Thoracic aorta (tissue), 2 donors: ENCODE measurements around the gene CYP27C1. TPM values are rescaled to one million over a fixed set of nuclear protein-coding genes. Genes with fewer than 3 reads are reported as not detected.

Source experiments
- ATAC-seq: fragments of 150-250 bp; one replicate; pipeline ENCODE4 v1.8.0; 2017; ENCODE audit warnings: low read depth; ENCODE audit not compliant: insufficient number of reproducible peaks, low FRiP score
- DNase-seq: peaks from one replicate; pipeline ENCODE4 v3.0.0-alpha.2; 2020; ENCODE audit warnings: low spot score
- H3K27ac ChIP-seq, 2 donors: fragments of 200-600 bp; sonication (generic); 1 replicate in 1 of 2; 2 replicates in 1 of 2; pipeline ENCODE4 v1.5.1; 2016; ENCODE audit warnings: mild to moderate bottlenecking in 2 of 2, moderate library complexity in 2 of 2
- H3K27me3 ChIP-seq: fragments of 200-600 bp; sonication (generic); replicated peaks from 2 replicates; pipeline ENCODE4 v1.6.0; 2016; ENCODE audit warnings: mild to moderate bottlenecking; ENCODE audit not compliant: insufficient read depth
- H3K36me3 ChIP-seq: fragments of 200-600 bp; sonication (generic); one replicate; pipeline ENCODE4 v1.5.1; 2016
- H3K4me1 ChIP-seq, 2 donors: fragments of 200-600 bp; sonication (generic); 1 replicate in 1 of 2; 2 replicates in 1 of 2; pipeline versions ENCODE4 v1.5.1 to v1.6.0; 2016; ENCODE audit warnings: low read depth in 2 of 2, mild to moderate bottlenecking in 1 of 2; ENCODE audit not compliant: control insufficient read depth in 1 of 2
- H3K4me3 ChIP-seq: fragments of 200-600 bp; sonication (generic); 2 replicates; pipeline ENCODE4 v1.5.1; 2016; ENCODE audit warnings: mild to moderate bottlenecking
- H3K9me3 ChIP-seq: fragments of 200-600 bp; sonication (generic); 2 replicates; pipeline ENCODE4 v1.5.1; 2016
- CTCF ChIP-seq: fragments of 200-600 bp; sonication (generic); IDR thresholded peaks from one replicate; pipeline ENCODE4 v1.5.1; 2019; ENCODE audit warnings: antibody characterized with exemption
- total RNA-seq, 2 donors: library from RNA; depleted of rRNA; stranded (reverse); fragments of >200 nt; gene quantifications; one replicate each; pipeline versions ENCODE4 v1.1.0 to v1.2.3, GENCODE V29; 2016

CYP27C1 gene
- total RNA-seq, 2 donors from 2014 or later, result 0.35 TPM; not detected in 1

GRCh38 chr2:127193967-127194280 is 26.2 kb downstream of the CYP27C1 start:
- H3K4me1 ChIP-seq, result peaks cover 3 to 21% of the 10 kb centered on the region in 2 donors
- DNase-seq, result no peak
- H3K36me3 ChIP-seq, result no peaks in the 10 kb centered on the region
- no peak for TF ChIP-seq CTCF
- no peak for ATAC-seq
- no peaks in the 10 kb centered on the region for H3K9me3 ChIP-seq
- no peaks in the 10 kb centered on the region for H3K27me3 ChIP-seq
- peak overlapping the region in 1 of 2 donors; percentile 37 for H3K27ac ChIP-seq
- peak overlapping the region; percentile 51 for H3K4me3 ChIP-seq

GRCh38 chr2:127193164-127193966 is 26.7 kb downstream of the CYP27C1 start:
- H3K36me3 ChIP-seq, result no peaks in the 10 kb centered on the region
- no peak for ATAC-seq

GRCh38 chr2:127191331-127192219 is 28.5 kb downstream of the CYP27C1 start:
- Histone ChIP-seq H3K4me1 (peaks cover 3 to 21% of the 10 kb centered on the region in 2 donors), H3K36me3 (no peaks in the 10 kb centered on the region), H3K9me3 (no peaks in the 10 kb centered on the region), H3K4me3 (no peak overlapping the region), H3K27ac (no peak overlapping the region), H3K27me3 (no peaks in the 10 kb centered on the region)
- ATAC-seq (no peak), DNase-seq (no peak)
- no peak for TF ChIP-seq CTCF

More at GRCh38 chr2:127193164-127193966, 26.7 kb downstream of the CYP27C1 start:
- DNase-seq, result no peak
- no peak for TF ChIP-seq CTCF
- peaks cover 3 to 21% of the 10 kb centered on the region in 2 donors for H3K4me1 ChIP-seq
- H3K27me3 ChIP-seq, result no peaks in the 10 kb centered on the region
- no peaks in the 10 kb centered on the region for H3K9me3 ChIP-seq
- peak overlapping the region in 1 of 2 donors; percentile 37 for H3K27ac ChIP-seq
- H3K4me3 ChIP-seq, result peak overlapping the region; percentile 51

- TF ChIP-seq CTCF, result no peak
- no peak overlapping the region for H3K4me3 ChIP-seq
- H3K36me3 ChIP-seq, result no peaks in the 10 kb centered on the region
- ATAC-seq, result no peak
- H3K27ac ChIP-seq, result no peak overlapping the region
- no peaks in the 10 kb centered on the region for H3K27me3 ChIP-seq
- DNase-seq, result no peak
- H3K4me1 ChIP-seq, result peaks cover 0 to 11% of the 10 kb centered on the region in 2 donors
- H3K9me3 ChIP-seq, result no peaks in the 10 kb centered on the region
Measured at GRCh38 chr2:127188797-127189196, 31.3 kb downstream of the CYP27C1 start.

- TF ChIP-seq CTCF, result no peak
- no peak overlapping the region for H3K4me3 ChIP-seq
- no peak for DNase-seq
Measured at GRCh38 chr2:127187831-127188230, 32.3 kb downstream of the CYP27C1 start.

More at GRCh38 chr2:127187831-127188230, 32.3 kb downstream of the CYP27C1 start:
- H3K27ac ChIP-seq, result no peak overlapping the region
- no peaks in the 10 kb centered on the region for H3K36me3 ChIP-seq
- ATAC-seq, result no peak
- H3K9me3 ChIP-seq, result no peaks in the 10 kb centered on the region
- peaks cover 0 to 1% of the 10 kb centered on the region in 2 donors for H3K4me1 ChIP-seq
- H3K27me3 ChIP-seq, result no peaks in the 10 kb centered on the region
